ENCODE results near the gene GNAS-AS1.

The GNAS-AS1 gene

DNA sequence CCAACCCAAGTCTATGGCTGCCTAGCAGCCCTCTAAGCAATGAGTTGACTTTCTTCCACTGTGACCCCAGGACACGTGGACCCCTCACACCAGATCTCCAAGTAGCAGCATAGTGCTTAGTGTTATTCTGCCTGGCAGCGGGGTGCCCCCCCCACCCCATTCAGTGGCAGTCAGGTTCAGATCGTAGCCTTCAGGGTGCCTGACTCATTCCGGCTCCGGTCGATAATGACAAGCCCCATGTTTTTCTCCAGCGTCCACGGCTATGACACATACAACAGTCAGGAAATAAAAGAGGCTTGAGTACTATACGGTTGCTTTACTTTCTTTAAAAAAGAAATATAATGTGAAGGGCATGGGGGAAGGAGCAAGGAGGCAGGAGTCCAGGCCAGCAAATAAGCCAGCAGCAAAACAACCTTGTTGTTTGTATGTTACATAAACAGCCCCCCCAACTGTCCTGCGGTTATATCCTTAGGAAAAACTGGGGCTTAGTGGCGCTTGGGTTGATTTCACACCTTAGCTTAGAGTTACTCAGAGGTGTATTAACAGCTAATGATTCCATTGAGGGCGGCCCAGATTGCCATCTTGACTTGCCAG lies 24.9 kb upstream of the GNAS-AS1 start:
- Histone ChIP-seq H3K9me3 (ENCODE audit: insufficient read depth, low read length) (no peaks in the 10 kb centered on the region), H3K79me2 (ENCODE audit: insufficient read depth, low read length) (no peaks in the 10 kb centered on the region), H2AFZ (ENCODE audit: low read depth, low read length, severe bottlenecking) (no peak overlapping the region), H3K27ac (ENCODE audit: low read depth, low read length) (no peak overlapping the region), H3K36me3 (ENCODE audit: low read length) (no peaks in the 10 kb centered on the region), H3K4me2 (ENCODE audit: low read depth, low read length, poor library complexity, severe bottlenecking) (no peak overlapping the region), H3K4me3 (ENCODE audit: insufficient read depth, low read length, poor library complexity, severe bottlenecking) (no peak overlapping the region), H3K9me2 (replicated peaks; ENCODE audit: insufficient read depth, low read length) (no peaks in the 10 kb centered on the region), H4K20me1 (ENCODE audit: low read depth, low read length) (no peaks in the 10 kb centered on the region), H3K27me3 (ENCODE audit: low read length) (no peaks in the 10 kb centered on the region), H3K9ac (ENCODE audit: low read length) (no peak overlapping the region), H3F3A (ENCODE audit: insufficient read depth) (no peaks in the 10 kb centered on the region)
- TF ChIP-seq, protein P1, sequence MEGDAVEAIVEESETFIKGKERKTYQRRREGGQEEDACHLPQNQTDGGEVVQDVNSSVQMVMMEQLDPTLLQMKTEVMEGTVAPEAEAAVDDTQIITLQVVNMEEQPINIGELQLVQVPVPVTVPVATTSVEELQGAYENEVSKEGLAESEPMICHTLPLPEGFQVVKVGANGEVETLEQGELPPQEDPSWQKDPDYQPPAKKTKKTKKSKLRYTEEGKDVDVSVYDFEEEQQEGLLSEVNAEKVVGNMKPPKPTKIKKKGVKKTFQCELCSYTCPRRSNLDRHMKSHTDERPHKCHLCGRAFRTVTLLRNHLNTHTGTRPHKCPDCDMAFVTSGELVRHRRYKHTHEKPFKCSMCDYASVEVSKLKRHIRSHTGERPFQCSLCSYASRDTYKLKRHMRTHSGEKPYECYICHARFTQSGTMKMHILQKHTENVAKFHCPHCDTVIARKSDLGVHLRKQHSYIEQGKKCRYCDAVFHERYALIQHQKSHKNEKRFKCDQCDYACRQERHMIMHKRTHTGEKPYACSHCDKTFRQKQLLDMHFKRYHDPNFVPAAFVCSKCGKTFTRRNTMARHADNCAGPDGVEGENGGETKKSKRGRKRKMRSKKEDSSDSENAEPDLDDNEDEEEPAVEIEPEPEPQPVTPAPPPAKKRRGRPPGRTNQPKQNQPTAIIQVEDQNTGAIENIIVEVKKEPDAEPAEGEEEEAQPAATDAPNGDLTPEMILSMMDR (IDR thresholded peaks at IDR 0.05; ENCODE audit: insufficient read depth, low read length, poor library complexity, severe bottlenecking) = no peak
- no peak for TF ChIP-seq EZH2phosphoT487 (conservative IDR thresholded peaks at IDR 0.05; ENCODE audit: low read length)

DNA sequence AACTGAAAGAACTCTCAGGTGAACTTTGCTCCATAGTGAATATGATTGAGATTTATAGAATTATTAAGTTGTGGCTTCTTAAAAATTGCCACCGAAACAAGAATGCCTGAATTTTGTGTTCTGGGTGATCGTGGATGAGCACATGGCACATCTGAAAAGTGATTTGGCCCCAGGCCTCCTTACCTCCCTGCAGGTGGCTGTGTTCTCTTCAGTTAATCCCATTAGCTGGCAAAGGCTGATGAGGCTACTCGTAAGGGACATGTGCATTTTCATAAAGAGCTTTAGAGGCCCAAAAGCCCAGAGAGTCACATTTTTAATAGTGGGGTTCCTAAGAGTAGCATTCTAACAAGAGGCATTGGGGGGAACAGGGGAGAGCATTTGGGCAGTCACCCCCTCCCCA lies 24.4 kb upstream of the GNAS-AS1 start:
- no peak overlapping the region for H3K4me2 ChIP-seq (ENCODE audit: low read depth, low read length, poor library complexity, severe bottlenecking)
- no peaks in the 10 kb centered on the region for H3F3A ChIP-seq (ENCODE audit: insufficient read depth)
- no peaks in the 10 kb centered on the region for H3K9me2 ChIP-seq (replicated peaks; ENCODE audit: insufficient read depth, low read length)
- no peaks in the 10 kb centered on the region for H3K36me3 ChIP-seq (ENCODE audit: low read length)
- H2AFZ ChIP-seq (ENCODE audit: low read depth, low read length, severe bottlenecking) = no peak overlapping the region
- no peaks in the 10 kb centered on the region for H3K9me3 ChIP-seq (ENCODE audit: insufficient read depth, low read length)
- no peaks in the 10 kb centered on the region for H3K79me2 ChIP-seq (ENCODE audit: insufficient read depth, low read length)
- no peaks in the 10 kb centered on the region for H4K20me1 ChIP-seq (ENCODE audit: low read depth, low read length)
- TF ChIP-seq, protein P1 (IDR thresholded peaks at IDR 0.05; ENCODE audit: insufficient read depth, low read length, poor library complexity, severe bottlenecking) = no peak
- no peak for TF ChIP-seq EZH2phosphoT487 (conservative IDR thresholded peaks at IDR 0.05; ENCODE audit: low read length)
- H3K9ac ChIP-seq (ENCODE audit: low read length) = no peak overlapping the region
- H3K27me3 ChIP-seq (ENCODE audit: low read length) = no peaks in the 10 kb centered on the region
- H3K27ac ChIP-seq (ENCODE audit: low read depth, low read length) = no peak overlapping the region
- H3K4me3 ChIP-seq (ENCODE audit: insufficient read depth, low read length, poor library complexity, severe bottlenecking) = no peak overlapping the region

DNA sequence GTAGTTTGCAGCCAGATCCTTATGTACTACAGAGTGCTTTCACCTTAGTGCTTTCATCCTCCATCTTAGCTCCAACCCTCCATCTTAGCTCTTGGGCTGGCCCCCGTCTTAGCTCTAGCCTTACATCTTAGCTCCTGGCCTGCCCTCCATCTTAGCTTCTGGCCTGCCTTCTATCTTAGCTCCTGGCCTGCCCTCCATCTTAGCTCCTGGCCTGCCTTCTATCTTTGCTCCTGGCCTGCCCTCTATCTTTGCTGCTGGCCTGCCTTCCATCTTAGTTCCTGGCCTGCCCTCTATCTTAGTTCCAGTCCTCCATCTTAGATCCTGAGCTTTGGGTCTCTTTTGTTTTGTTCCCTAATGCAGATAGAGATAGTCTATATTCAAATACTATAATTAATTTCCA lies 23.8 kb upstream of the GNAS-AS1 start:
- TF ChIP-seq, protein P1 (IDR thresholded peaks at IDR 0.05; ENCODE audit: insufficient read depth, low read length, poor library complexity, severe bottlenecking) = no peak
- no peak for TF ChIP-seq EZH2phosphoT487 (conservative IDR thresholded peaks at IDR 0.05; ENCODE audit: low read length)
- Histone ChIP-seq H3K9ac (ENCODE audit: low read length) (no peak overlapping the region), H3K36me3 (ENCODE audit: low read length) (no peaks in the 10 kb centered on the region), H2AFZ (ENCODE audit: low read depth, low read length, severe bottlenecking) (no peak overlapping the region), H4K20me1 (ENCODE audit: low read depth, low read length) (no peaks in the 10 kb centered on the region), H3K4me2 (ENCODE audit: low read depth, low read length, poor library complexity, severe bottlenecking) (no peak overlapping the region), H3K9me2 (replicated peaks; ENCODE audit: insufficient read depth, low read length) (no peaks in the 10 kb centered on the region), H3K9me3 (ENCODE audit: insufficient read depth, low read length) (no peaks in the 10 kb centered on the region), H3K79me2 (ENCODE audit: insufficient read depth, low read length) (no peaks in the 10 kb centered on the region), H3F3A (ENCODE audit: insufficient read depth) (no peaks in the 10 kb centered on the region), H3K4me3 (ENCODE audit: insufficient read depth, low read length, poor library complexity, severe bottlenecking) (no peak overlapping the region), H3K27ac (ENCODE audit: low read depth, low read length) (no peak overlapping the region), H3K27me3 (ENCODE audit: low read length) (no peaks in the 10 kb centered on the region)

All from SU-DHL-6 (cell line).